ENCODE measurements around the gene COMMD6.

The COMMD6 gene

GRCh38 chr13:75544681-75545330, 7.2 kb upstream of the COMMD6 start:
- H3K4me2 ChIP-seq (ENCODE audit: low read length), result no peak overlapping the region
- no peak overlapping the region for H2BK5ac ChIP-seq (ENCODE audit: low read length)
- no peaks in the 10 kb centered on the region for H3K27me3 ChIP-seq (ENCODE audit: insufficient read depth, low read length, poor library complexity)
- WGBS (ENCODE audit: extremely low coverage, insufficient coverage, low lambda C conversion rate), result no CpG with 5 or more reads among the region's 10 CpGs
- no peak overlapping the region for H3K56ac ChIP-seq (ENCODE audit: low read length)
- H3K18ac ChIP-seq (ENCODE audit: low read length), result no peak overlapping the region
- H3K23ac ChIP-seq (ENCODE audit: low read length), result no peak overlapping the region
- H2BK120ac ChIP-seq (ENCODE audit: low read depth, low read length), result no peak overlapping the region
- no peak overlapping the region for H4K8ac ChIP-seq (ENCODE audit: low read depth, low read length)
- H3K79me1 ChIP-seq (ENCODE audit: low read length), result no peaks in the 10 kb centered on the region
- H3K4me1 ChIP-seq (ENCODE audit: control insufficient read depth, low read depth, low read length), result no peaks in the 10 kb centered on the region
- H2AK5ac ChIP-seq (ENCODE audit: low read length), result no peak overlapping the region
- H4K5ac ChIP-seq (ENCODE audit: low read length), result no peak overlapping the region
- H3K4me3 ChIP-seq (ENCODE audit: low read length), result no peak overlapping the region
- no peak overlapping the region for H3K27ac ChIP-seq (ENCODE audit: low read depth, low read length)
- DNase-seq, result no peak
- no peaks in the 10 kb centered on the region for H3K36me3 ChIP-seq (ENCODE audit: control insufficient read depth, insufficient read depth, low read length)
- no peak overlapping the region for H2BK15ac ChIP-seq (replicated peaks; ENCODE audit: low read depth)
- no peaks in the 10 kb centered on the region for H3K79me2 ChIP-seq (ENCODE audit: control insufficient read depth, insufficient read depth, low read length)
- no peak overlapping the region for H3K4ac ChIP-seq (ENCODE audit: low read depth, low read length)
- H3K9ac ChIP-seq (ENCODE audit: low read length), result no peak overlapping the region

- H2BK5ac ChIP-seq (ENCODE audit: low read length), result no peak overlapping the region
- H3K9ac ChIP-seq (ENCODE audit: low read length), result no peak overlapping the region
- H2AK5ac ChIP-seq (ENCODE audit: low read length), result no peak overlapping the region
- H3K56ac ChIP-seq (ENCODE audit: low read length), result no peak overlapping the region
- peaks cover 2% of the 10 kb centered on the region for H3K79me2 ChIP-seq (ENCODE audit: control insufficient read depth, insufficient read depth, low read length)
- no peak overlapping the region for H3K27ac ChIP-seq (ENCODE audit: low read depth, low read length)
- H3K4me1 ChIP-seq (ENCODE audit: control insufficient read depth, low read depth, low read length), result no peaks in the 10 kb centered on the region
- no peaks in the 10 kb centered on the region for H3K36me3 ChIP-seq (ENCODE audit: control insufficient read depth, insufficient read depth, low read length)
- H3K18ac ChIP-seq (ENCODE audit: low read length), result no peak overlapping the region
- no peaks in the 10 kb centered on the region for H3K27me3 ChIP-seq (ENCODE audit: insufficient read depth, low read length, poor library complexity)
- no peaks in the 10 kb centered on the region for H3K79me1 ChIP-seq (ENCODE audit: low read length)
- H3K4ac ChIP-seq (ENCODE audit: low read depth, low read length), result no peak overlapping the region
- H2BK15ac ChIP-seq (replicated peaks; ENCODE audit: low read depth), result no peak overlapping the region
- H4K5ac ChIP-seq (ENCODE audit: low read length), result no peak overlapping the region
- no CpG with 5 or more reads among the region's 1 CpG for WGBS (ENCODE audit: extremely low coverage, insufficient coverage, low lambda C conversion rate)
- no peak overlapping the region for H3K23ac ChIP-seq (ENCODE audit: low read length)
- H3K4me2 ChIP-seq (ENCODE audit: low read length), result no peak overlapping the region
- H2BK120ac ChIP-seq (ENCODE audit: low read depth, low read length), result no peak overlapping the region
- H4K8ac ChIP-seq (ENCODE audit: low read depth, low read length), result no peak overlapping the region
- no peak overlapping the region for H3K4me3 ChIP-seq (ENCODE audit: low read length)
- DNase-seq, result no peak
These were observed 4.3 kb upstream of the COMMD6 start for GRCh38 chr13:75541961-75542360.

GRCh38 chr13:75541287-75541686, 3.6 kb upstream of the COMMD6 start:
- Histone ChIP-seq H3K4ac (ENCODE audit: low read depth, low read length) (no peak overlapping the region), H3K79me1 (ENCODE audit: low read length) (peaks cover 2% of the 10 kb centered on the region), H2AK5ac (ENCODE audit: low read length) (no peak overlapping the region), H3K56ac (ENCODE audit: low read length) (no peak overlapping the region), H3K27ac (ENCODE audit: low read depth, low read length) (no peak overlapping the region), H3K27me3 (ENCODE audit: insufficient read depth, low read length, poor library complexity) (no peaks in the 10 kb centered on the region), H2BK15ac (replicated peaks; ENCODE audit: low read depth) (no peak overlapping the region), H3K4me1 (ENCODE audit: control insufficient read depth, low read depth, low read length) (no peaks in the 10 kb centered on the region), H3K36me3 (ENCODE audit: control insufficient read depth, insufficient read depth, low read length) (no peaks in the 10 kb centered on the region), H3K23ac (ENCODE audit: low read length) (no peak overlapping the region), H3K18ac (ENCODE audit: low read length) (no peak overlapping the region), H3K4me2 (ENCODE audit: low read length) (no peak overlapping the region), H3K4me3 (ENCODE audit: low read length) (no peak overlapping the region), H4K5ac (ENCODE audit: low read length) (no peak overlapping the region), H4K8ac (ENCODE audit: low read depth, low read length) (no peak overlapping the region), H3K79me2 (ENCODE audit: control insufficient read depth, insufficient read depth, low read length) (peaks cover 6% of the 10 kb centered on the region), H3K9ac (ENCODE audit: low read length) (no peak overlapping the region), H2BK120ac (ENCODE audit: low read depth, low read length) (no peak overlapping the region), H2BK5ac (ENCODE audit: low read length) (no peak overlapping the region)
- WGBS (ENCODE audit: extremely low coverage, insufficient coverage, low lambda C conversion rate), result no CpG with 5 or more reads among the region's 4 CpGs
- DNase-seq, result no peak

- no peak overlapping the region for H3K9ac ChIP-seq (ENCODE audit: low read length)
- H3K27ac ChIP-seq (ENCODE audit: low read depth, low read length), result no peak overlapping the region
- no peaks in the 10 kb centered on the region for H3K4me1 ChIP-seq (ENCODE audit: control insufficient read depth, low read depth, low read length)
- H2BK5ac ChIP-seq (ENCODE audit: low read length), result no peak overlapping the region
- H3K18ac ChIP-seq (ENCODE audit: low read length), result no peak overlapping the region
- no peak overlapping the region for H2AK5ac ChIP-seq (ENCODE audit: low read length)
- H3K4ac ChIP-seq (ENCODE audit: low read depth, low read length), result no peak overlapping the region
- DNase-seq, result no peak
- WGBS (ENCODE audit: extremely low coverage, insufficient coverage, low lambda C conversion rate), result no CpG with 5 or more reads among the region's 1 CpG
- no peak overlapping the region for H3K23ac ChIP-seq (ENCODE audit: low read length)
- H3K27me3 ChIP-seq (ENCODE audit: insufficient read depth, low read length, poor library complexity), result no peaks in the 10 kb centered on the region
- H3K36me3 ChIP-seq (ENCODE audit: control insufficient read depth, insufficient read depth, low read length), result peaks cover 2% of the 10 kb centered on the region
- H3K79me1 ChIP-seq (ENCODE audit: low read length), result peaks cover 6% of the 10 kb centered on the region
- no peak overlapping the region for H2BK15ac ChIP-seq (replicated peaks; ENCODE audit: low read depth)
- no peak overlapping the region for H4K5ac ChIP-seq (ENCODE audit: low read length)
- H3K79me2 ChIP-seq (ENCODE audit: control insufficient read depth, insufficient read depth, low read length), result peaks cover 6% of the 10 kb centered on the region
- no peak overlapping the region for H4K8ac ChIP-seq (ENCODE audit: low read depth, low read length)
- no peak overlapping the region for H2BK120ac ChIP-seq (ENCODE audit: low read depth, low read length)
- H3K4me2 ChIP-seq (ENCODE audit: low read length), result no peak overlapping the region
- no peak overlapping the region for H3K56ac ChIP-seq (ENCODE audit: low read length)
- no peak overlapping the region for H3K4me3 ChIP-seq (ENCODE audit: low read length)
These were observed 3.8 kb downstream of the COMMD6 start for GRCh38 chr13:75533861-75534260.

- Histone ChIP-seq H3K56ac (ENCODE audit: low read length) (no peak overlapping the region), H3K79me2 (ENCODE audit: control insufficient read depth, insufficient read depth, low read length) (no peaks in the 10 kb centered on the region), H3K4me1 (ENCODE audit: control insufficient read depth, low read depth, low read length) (no peaks in the 10 kb centered on the region), H3K4ac (ENCODE audit: low read depth, low read length) (no peak overlapping the region), H2AK5ac (ENCODE audit: low read length) (no peak overlapping the region), H3K79me1 (ENCODE audit: low read length) (peaks cover 4% of the 10 kb centered on the region), H3K4me3 (ENCODE audit: low read length) (no peak overlapping the region), H3K23ac (ENCODE audit: low read length) (no peak overlapping the region), H3K18ac (ENCODE audit: low read length) (no peak overlapping the region), H2BK5ac (ENCODE audit: low read length) (no peak overlapping the region), H3K4me2 (ENCODE audit: low read length) (no peak overlapping the region), H3K36me3 (ENCODE audit: control insufficient read depth, insufficient read depth, low read length) (peaks cover 2% of the 10 kb centered on the region), H2BK15ac (replicated peaks; ENCODE audit: low read depth) (no peak overlapping the region), H3K27ac (ENCODE audit: low read depth, low read length) (no peak overlapping the region), H3K27me3 (ENCODE audit: insufficient read depth, low read length, poor library complexity) (no peaks in the 10 kb centered on the region), H2BK120ac (ENCODE audit: low read depth, low read length) (no peak overlapping the region), H4K5ac (ENCODE audit: low read length) (no peak overlapping the region), H4K8ac (ENCODE audit: low read depth, low read length) (no peak overlapping the region), H3K9ac (ENCODE audit: low read length) (no peak overlapping the region)
- DNase-seq, result no peak
These were observed 7.1 kb downstream of the COMMD6 start for GRCh38 chr13:75530549-75530961.

GRCh38 chr13:75521956-75522355, 15.7 kb downstream of the COMMD6 start:
- Histone ChIP-seq H4K8ac (ENCODE audit: low read depth, low read length) (no peak overlapping the region), H3K4ac (ENCODE audit: low read depth, low read length) (no peak overlapping the region), H3K4me1 (ENCODE audit: control insufficient read depth, low read depth, low read length) (no peaks in the 10 kb centered on the region), H3K18ac (ENCODE audit: low read length) (no peak overlapping the region), H2AK5ac (ENCODE audit: low read length) (no peak overlapping the region), H3K36me3 (ENCODE audit: control insufficient read depth, insufficient read depth, low read length) (no peaks in the 10 kb centered on the region), H3K4me3 (ENCODE audit: low read length) (no peak overlapping the region), H2BK5ac (ENCODE audit: low read length) (no peak overlapping the region), H3K56ac (ENCODE audit: low read length) (no peak overlapping the region), H3K9ac (ENCODE audit: low read length) (no peak overlapping the region), H3K27ac (ENCODE audit: low read depth, low read length) (no peak overlapping the region), H3K79me2 (ENCODE audit: control insufficient read depth, insufficient read depth, low read length) (no peaks in the 10 kb centered on the region), H2BK120ac (ENCODE audit: low read depth, low read length) (no peak overlapping the region), H4K5ac (ENCODE audit: low read length) (no peak overlapping the region), H3K79me1 (ENCODE audit: low read length) (no peaks in the 10 kb centered on the region), H3K27me3 (ENCODE audit: insufficient read depth, low read length, poor library complexity) (no peaks in the 10 kb centered on the region), H3K4me2 (ENCODE audit: low read length) (no peak overlapping the region), H3K23ac (ENCODE audit: low read length) (no peak overlapping the region), H2BK15ac (replicated peaks; ENCODE audit: low read depth) (no peak overlapping the region)
- DNase-seq, result no peak
- no CpG with 5 or more reads among the region's 3 CpGs for WGBS (ENCODE audit: extremely low coverage, insufficient coverage, low lambda C conversion rate)

Data from mesendoderm (in vitro differentiated cells).